IgD-negative memory B cell (primary cell): ENCODE data around the gene PTMA. TPM values are rescaled to one million over a fixed set of nuclear protein-coding genes. Genes with fewer than 3 reads are reported as not detected.
A peak's percentile ranks its signal among the peaks of the same experiment; 100 is the strongest.
"Not testable (repeated sequence)": the region's sequence is repeated elsewhere in the genome, so short reads cannot be mapped to it uniquely, and the experiment has no call there.

Experiments
- H3K27ac Mint-ChIP-seq, 3 donors: one replicate each; pipeline ENCODE4 v1.8.0; 2020 to 2022; ENCODE audit warnings: mild to moderate bottlenecking in 3 of 3, mixed read lengths in 3 of 3, moderate library complexity in 1 of 3
- H3K27me3 Mint-ChIP-seq: one replicate; pipeline ENCODE4 v1.8.0; 2021; ENCODE audit warnings: mixed read lengths
- H3K36me3 Mint-ChIP-seq: one replicate; pipeline ENCODE4 v1.8.0; 2020; ENCODE audit warnings: mild to moderate bottlenecking, mixed read lengths
- H3K4me1 Mint-ChIP-seq, 3 donors: one replicate each; pipeline ENCODE4 v1.8.0; 2020 to 2022; ENCODE audit warnings: mixed read lengths in 3 of 3, mild to moderate bottlenecking in 1 of 3
- H3K4me3 Mint-ChIP-seq, 4 donors: one replicate each; pipeline ENCODE4 v1.8.0; 2020 to 2022; ENCODE audit warnings: mild to moderate bottlenecking in 4 of 4, mixed read lengths in 4 of 4, moderate library complexity in 3 of 4
- H3K9me3 Mint-ChIP-seq, 3 donors: one replicate each; pipeline ENCODE4 v1.8.0; 2020 to 2021; ENCODE audit warnings: mixed read lengths in 3 of 3, mild to moderate bottlenecking in 1 of 3
- polyA plus RNA-seq: library from polyadenylated mRNA; unstranded; fragments of 300-500 nt; fragmentation: Illumina TruSeq; gene quantifications from one replicate; pipeline ENCODE4 v1.2.3, GENCODE V29; 2021

Gene PTMA
- polyA plus RNA-seq, 1 donor from 2014 or later = 2,664 TPM

- Mint-ChIP-seq H3K9me3 (no peaks in the 10 kb centered on the region), H3K27ac (no peak overlapping the region), H3K4me1 (peaks cover 0 to 3% (median under 1%) of the 10 kb centered on the region in 3 donors), H3K27me3 (no peaks in the 10 kb centered on the region), H3K36me3 (peaks cover 10% of the 10 kb centered on the region), H3K4me3 (no peak overlapping the region)
Observed at GRCh38 chr2:231726276-231726675, 18.0 kb downstream of the PTMA start.

DNA sequence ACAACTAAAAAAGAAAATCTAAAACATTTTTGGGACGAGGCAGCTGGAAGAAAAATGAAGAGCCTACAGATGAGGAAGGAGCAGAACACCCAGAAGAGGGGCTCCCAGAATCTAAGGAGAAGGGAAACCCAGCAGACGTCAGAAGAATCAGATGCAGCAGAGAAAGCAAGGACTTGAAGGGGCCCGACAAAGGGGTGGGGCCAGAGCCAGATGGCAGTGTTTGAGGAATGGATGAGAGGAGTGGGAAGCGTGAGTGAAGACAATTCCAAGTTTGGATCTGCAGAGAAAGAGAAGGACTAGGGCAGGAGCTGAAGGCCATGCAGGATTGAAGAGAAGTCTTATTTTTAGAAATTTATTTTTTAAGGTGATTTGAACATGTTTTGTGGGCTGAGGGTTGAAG lies 19.3 kb downstream of the PTMA start:
- Mint-ChIP-seq H3K27me3 (no peaks in the 10 kb centered on the region), H3K9me3 (no peaks in the 10 kb centered on the region), H3K27ac (no peak overlapping the region), H3K36me3 (peaks cover 18% of the 10 kb centered on the region), H3K4me3 (no peak overlapping the region), H3K4me1 (peaks cover 0 to 2% (median 0%) of the 10 kb centered on the region in 3 donors)

DNA sequence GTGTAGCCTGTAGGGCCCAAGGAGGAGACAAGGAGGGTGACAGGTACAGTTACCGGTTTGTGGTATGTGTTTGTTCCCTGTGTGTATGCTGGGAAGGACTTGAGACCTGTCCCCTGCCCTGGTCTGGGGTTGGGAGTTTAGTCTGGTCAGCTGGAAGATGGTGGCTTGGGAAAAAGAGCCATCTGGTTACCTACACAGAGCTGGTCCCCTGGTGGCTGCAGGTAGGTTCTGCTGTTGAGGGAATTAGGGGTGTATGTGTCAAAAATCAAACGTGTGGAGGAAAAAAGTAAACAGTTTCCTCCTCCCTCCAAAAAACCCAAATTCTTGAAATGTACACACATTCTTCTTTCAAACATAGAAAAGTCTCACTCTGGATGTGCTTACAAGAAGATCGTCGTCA lies 24.3 kb downstream of the PTMA start:
- Mint-ChIP-seq H3K36me3 (peaks cover 13% of the 10 kb centered on the region), H3K4me3 (no peak overlapping the region), H3K9me3 (no peaks in the 10 kb centered on the region), H3K4me1 (no peaks in the 10 kb centered on the region), H3K27me3 (no peaks in the 10 kb centered on the region), H3K27ac (no peak overlapping the region)

DNA sequence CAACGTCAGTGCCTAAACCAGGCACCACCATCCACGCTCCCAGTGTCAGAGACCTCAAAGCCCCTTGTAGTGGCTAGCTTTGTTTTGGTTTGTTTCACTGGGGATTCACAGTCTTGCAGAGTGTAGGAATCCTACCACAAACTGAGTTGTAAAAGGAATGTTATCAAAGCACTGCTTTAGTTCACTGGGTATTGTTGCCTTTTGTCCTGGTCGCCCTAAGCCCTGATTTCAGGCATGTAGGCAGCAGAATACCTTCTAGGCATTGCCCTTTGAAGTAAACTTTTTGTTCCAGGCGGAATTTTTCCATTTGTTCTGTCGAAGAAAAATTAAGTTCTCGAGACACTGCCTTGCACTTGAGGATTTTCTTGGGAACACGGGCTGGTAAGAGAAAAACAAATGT lies 29.4 kb downstream of the PTMA start:
- H3K4me1 Mint-ChIP-seq = no peaks in the 10 kb centered on the region
- no peaks in the 10 kb centered on the region for H3K27me3 Mint-ChIP-seq
- H3K4me3 Mint-ChIP-seq = peak overlapping the region in 1 of 4 donors; percentile 12
- no peaks in the 10 kb centered on the region for H3K9me3 Mint-ChIP-seq
- no peak overlapping the region for H3K27ac Mint-ChIP-seq
- H3K36me3 Mint-ChIP-seq = no peaks in the 10 kb centered on the region

- H3K9me3 Mint-ChIP-seq = no peaks in the 10 kb centered on the region
- no peaks in the 10 kb centered on the region for H3K36me3 Mint-ChIP-seq
- H3K27me3 Mint-ChIP-seq = peaks cover 1% of the 10 kb centered on the region
- no peak overlapping the region for H3K4me3 Mint-ChIP-seq
- H3K27ac Mint-ChIP-seq = no peak overlapping the region
- H3K4me1 Mint-ChIP-seq = peaks cover 0 to 4% (median 2%) of the 10 kb centered on the region in 3 donors
Observed at GRCh38 chr2:231743376-231744116, 35.2 kb downstream of the PTMA start.

- H3K27me3 Mint-ChIP-seq = peaks cover 1% of the 10 kb centered on the region
- no peak overlapping the region for H3K27ac Mint-ChIP-seq
- H3K4me1 Mint-ChIP-seq = peaks cover 0 to 4% (median 2%) of the 10 kb centered on the region in 3 donors
- H3K9me3 Mint-ChIP-seq = no peaks in the 10 kb centered on the region
- H3K4me3 Mint-ChIP-seq = no peak overlapping the region
- H3K36me3 Mint-ChIP-seq = no peaks in the 10 kb centered on the region
Observed at GRCh38 chr2:231745303-231746038, 37.1 kb downstream of the PTMA start.

GRCh38 chr2:231748153-231748896 lies 40.0 kb downstream of the PTMA start:
- not testable (repeated sequence) for H3K36me3 Mint-ChIP-seq, H3K27me3 Mint-ChIP-seq, H3K27ac Mint-ChIP-seq

DNA sequence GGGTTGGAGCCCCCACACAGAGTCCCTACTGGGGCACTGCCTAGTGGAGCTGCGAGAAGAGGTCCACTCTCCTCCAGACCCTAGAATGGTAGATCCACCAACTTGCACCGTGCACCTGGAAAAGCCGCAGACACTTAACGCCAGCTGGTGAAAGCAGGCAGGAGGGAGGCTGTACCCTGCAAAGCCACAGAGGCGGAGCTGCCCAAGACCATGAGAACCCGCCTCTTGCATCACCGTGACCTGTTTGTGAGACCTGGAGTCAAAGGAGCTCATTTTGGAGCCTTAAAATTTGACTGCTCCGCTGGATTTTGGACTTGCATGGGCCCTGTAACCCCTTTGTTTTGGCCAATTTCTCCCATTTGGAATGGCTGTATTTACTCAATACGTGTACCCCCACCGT lies 40.7 kb downstream of the PTMA start:
- H3K4me3 Mint-ChIP-seq, H3K36me3 Mint-ChIP-seq, H3K27me3 Mint-ChIP-seq, H3K9me3 Mint-ChIP-seq, H3K27ac Mint-ChIP-seq, H3K4me1 Mint-ChIP-seq: not testable (repeated sequence)

More at GRCh38 chr2:231748153-231748896, 40.0 kb downstream of the PTMA start:
- not testable (repeated sequence) for H3K9me3 Mint-ChIP-seq, H3K4me3 Mint-ChIP-seq, H3K4me1 Mint-ChIP-seq

- Mint-ChIP-seq H3K9me3 (no peaks in the 10 kb centered on the region), H3K27me3 (peaks cover 1% of the 10 kb centered on the region), H3K4me3 (no peak overlapping the region), H3K36me3 (no peaks in the 10 kb centered on the region), H3K4me1 (peaks cover 0 to 4% (median 2%) of the 10 kb centered on the region in 3 donors), H3K27ac (no peak overlapping the region)
Observed at GRCh38 chr2:231751042-231751815, 42.9 kb downstream of the PTMA start.

GRCh38 chr2:231752061-231752460 lies 43.7 kb downstream of the PTMA start:
- no peaks in the 10 kb centered on the region for H3K36me3 Mint-ChIP-seq
- H3K27ac Mint-ChIP-seq = no peak overlapping the region
- no peaks in the 10 kb centered on the region for H3K9me3 Mint-ChIP-seq
- H3K4me3 Mint-ChIP-seq = no peak overlapping the region
- no peaks in the 10 kb centered on the region for H3K27me3 Mint-ChIP-seq
- no peaks in the 10 kb centered on the region for H3K4me1 Mint-ChIP-seq

DNA sequence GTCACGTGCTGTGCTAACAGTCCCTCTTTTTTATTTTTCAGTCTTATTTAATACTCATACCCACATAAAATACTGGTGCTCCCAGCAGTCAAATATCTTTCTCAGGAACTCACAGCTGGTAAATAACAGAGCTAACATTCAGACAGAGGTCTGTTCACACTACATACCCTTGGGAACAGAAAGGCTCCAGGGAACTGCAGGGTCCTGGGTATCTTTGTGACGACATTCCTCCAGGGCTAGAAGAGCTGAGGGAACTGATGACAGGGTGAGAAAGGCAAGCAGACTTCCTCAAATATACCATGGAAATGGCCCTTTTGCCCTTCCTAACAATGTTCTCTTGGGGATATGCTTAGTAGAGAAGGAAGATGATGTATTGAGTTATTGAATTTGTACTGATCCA lies 53.4 kb downstream of the PTMA start:
- H3K9me3 Mint-ChIP-seq = no peaks in the 10 kb centered on the region
- H3K27ac Mint-ChIP-seq = no peak overlapping the region
- peaks cover 0 to 5% (median 4%) of the 10 kb centered on the region in 3 donors for H3K4me1 Mint-ChIP-seq
- no peak overlapping the region for H3K4me3 Mint-ChIP-seq
- no peaks in the 10 kb centered on the region for H3K27me3 Mint-ChIP-seq
- H3K36me3 Mint-ChIP-seq = peaks cover 4% of the 10 kb centered on the region

Other genes with a start within 250 kb of the PTMA start
- gene NCL, start 244.0 kb upstream of the PTMA start, polyA plus RNA-seq = 523 TPM
- 0.33 TPM for gene NMUR1, start 178.1 kb upstream of the PTMA start, polyA plus RNA-seq
- gene TEX44, start 115.7 kb upstream of the PTMA start, polyA plus RNA-seq = not detected
- gene PDE6D, start 72.8 kb downstream of the PTMA start, polyA plus RNA-seq = 68.2 TPM
- 40.7 TPM for gene COPS7B, start 77.9 kb downstream of the PTMA start, polyA plus RNA-seq
- gene NPPC, start 217.9 kb downstream of the PTMA start, polyA plus RNA-seq = not detected